ENCODE measurements around the gene BRF1.
"Not testable (repeated sequence)": the region's sequence is repeated elsewhere in the genome, so short reads cannot be mapped to it uniquely, and the experiment has no call there.

BRF1 gene

DNA sequence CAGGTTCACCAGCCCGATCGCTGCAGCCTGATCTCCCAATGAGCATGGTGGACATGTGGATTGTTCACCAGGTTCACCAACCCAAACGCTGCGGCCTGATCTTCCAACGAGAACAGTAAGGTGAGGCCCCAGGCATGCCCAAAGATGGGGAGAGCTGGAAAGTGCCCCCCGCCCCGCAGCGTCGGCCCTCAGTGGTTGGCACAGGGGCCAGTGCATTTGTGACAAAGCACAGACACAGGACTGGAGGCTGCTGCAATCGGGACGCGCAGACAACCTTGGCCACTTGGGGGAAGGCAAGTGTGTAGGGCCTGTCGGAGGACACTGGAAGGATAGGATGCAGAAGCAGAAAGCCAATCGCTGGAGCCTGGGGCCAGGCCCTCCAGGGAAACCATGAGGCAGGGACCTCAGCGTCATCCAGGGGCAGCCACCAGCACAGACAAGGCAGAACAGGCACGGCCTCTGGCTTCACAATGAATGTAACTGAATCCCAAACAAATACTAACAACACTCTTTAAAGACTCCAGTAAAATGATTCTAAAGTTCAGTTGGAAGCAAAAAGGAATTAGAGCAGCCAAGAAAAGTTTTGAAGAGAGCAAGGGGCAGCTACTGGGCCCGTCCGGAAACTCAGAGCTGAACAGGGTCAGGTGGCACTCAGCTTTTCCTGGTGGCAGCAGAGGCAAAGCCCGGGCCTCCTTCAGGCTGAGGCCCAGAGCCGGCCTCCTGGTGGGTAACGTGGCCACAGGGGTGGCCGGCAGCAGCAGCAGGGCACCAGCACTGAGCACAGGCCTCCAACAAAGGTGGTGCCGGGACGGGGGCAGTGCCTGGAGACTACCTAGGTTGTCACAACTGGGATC is 13.3 kb downstream of the BRF1 start:
- no peak for DNase-seq

DNA sequence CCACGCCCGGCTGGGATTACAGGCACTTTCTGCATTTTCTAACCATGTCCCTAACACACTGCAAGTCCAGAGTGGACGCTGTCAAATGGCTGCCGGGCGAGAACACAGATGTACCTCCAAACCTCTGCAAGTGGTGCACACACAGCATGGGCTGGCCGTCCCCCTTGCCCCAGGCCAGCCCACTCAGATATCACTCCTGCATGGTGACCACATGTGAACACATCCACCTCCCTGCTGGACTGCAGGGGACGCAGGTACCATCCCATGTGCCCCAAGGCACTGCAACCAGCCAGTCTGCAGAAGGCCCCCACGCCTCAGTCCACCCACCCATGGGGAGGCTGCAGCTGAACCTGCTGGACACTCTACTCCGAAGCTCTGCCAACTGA is 14.0 kb downstream of the BRF1 start:
- no peak for DNase-seq

DNA sequence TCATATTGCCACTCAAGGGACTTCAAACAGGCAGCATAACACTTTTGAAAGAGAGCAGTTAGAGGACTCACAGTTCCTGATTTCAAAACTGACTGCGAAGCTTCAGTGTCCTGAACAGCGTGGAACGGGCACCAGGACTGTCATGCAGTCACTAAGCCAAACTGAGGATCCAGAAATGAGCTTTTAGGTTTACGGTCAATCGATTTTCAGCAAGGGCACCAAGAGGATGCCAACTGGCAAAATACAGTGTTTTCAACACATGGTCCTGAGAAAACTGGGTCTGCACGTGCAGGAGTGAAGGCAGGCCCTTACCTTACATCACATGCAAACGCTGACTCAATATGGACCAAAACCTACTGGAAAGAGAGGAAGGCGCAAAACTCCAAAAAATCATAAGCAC is 15.6 kb downstream of the BRF1 start:
- DNase-seq: no peak

DNA sequence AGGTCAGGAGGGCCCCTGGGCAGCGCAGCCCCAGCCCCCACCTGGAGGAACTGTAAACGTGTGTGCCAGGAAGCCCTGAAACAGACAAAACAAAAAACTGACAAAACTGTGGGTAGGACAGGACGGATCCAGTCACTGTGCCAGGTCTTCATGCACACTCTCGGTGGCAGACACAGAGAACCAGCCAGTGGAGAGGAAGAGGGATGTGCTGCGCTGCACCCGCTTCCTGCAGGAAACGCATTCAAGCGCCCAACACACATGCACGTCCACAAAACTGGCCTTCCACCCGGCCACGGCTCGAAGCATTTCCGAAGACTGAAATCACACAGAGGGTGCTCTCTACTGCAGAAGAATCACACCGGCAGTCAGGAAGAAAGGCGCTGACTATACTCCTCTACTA is 16.9 kb downstream of the BRF1 start:
- DNase-seq: no peak

DNA sequence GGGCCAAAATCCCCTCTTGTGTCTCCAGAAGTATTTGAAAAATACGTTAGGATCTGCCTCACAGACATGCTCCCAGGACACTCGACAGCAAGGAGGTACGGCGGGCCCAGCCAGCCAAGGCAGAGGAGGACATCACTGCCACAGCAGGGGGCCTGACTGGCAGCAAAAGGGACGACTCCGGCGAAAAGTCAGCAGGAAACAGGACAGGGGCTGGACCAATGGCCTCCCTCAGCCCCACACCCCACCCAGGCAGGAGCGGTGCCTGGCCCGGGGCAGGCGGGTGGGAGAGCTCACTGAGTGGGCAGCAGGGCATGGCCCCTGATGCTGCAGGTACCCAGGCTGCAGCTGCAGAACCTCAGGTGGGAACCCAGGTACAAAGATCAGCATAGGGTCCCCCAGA is 17.8 kb downstream of the BRF1 start:
- DNase-seq: no peak

DNA sequence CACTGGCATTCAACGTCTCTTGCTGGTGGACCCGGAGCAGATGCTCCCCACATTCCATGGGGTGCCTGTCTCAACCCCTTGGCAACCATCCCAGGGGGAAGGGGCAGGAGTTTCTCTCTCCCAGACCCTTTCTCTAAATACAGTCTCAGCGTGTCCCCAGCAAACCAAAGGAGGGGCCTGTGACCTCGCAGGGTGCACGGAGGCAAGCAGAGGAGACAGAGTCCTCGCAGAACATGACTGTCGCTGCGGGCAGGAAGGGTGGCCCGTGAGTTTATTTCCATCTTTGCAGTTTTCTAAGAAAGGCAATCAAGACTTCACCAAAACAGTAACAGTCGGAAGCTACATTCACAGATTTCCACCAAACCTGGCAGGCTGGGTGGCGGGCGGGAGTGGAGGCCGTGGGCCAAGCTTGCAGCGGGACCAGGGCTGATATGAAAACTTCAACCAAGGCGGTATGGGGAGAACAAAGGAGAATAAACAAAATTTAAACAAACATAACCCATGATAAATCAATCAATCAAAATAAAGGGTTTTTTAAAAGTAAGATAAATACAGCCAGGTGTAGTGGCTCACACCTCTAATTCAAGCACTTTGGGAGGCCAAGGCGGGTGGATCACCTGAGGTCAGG is 18.6 kb downstream of the BRF1 start:
- DNase-seq: no peak

DNA sequence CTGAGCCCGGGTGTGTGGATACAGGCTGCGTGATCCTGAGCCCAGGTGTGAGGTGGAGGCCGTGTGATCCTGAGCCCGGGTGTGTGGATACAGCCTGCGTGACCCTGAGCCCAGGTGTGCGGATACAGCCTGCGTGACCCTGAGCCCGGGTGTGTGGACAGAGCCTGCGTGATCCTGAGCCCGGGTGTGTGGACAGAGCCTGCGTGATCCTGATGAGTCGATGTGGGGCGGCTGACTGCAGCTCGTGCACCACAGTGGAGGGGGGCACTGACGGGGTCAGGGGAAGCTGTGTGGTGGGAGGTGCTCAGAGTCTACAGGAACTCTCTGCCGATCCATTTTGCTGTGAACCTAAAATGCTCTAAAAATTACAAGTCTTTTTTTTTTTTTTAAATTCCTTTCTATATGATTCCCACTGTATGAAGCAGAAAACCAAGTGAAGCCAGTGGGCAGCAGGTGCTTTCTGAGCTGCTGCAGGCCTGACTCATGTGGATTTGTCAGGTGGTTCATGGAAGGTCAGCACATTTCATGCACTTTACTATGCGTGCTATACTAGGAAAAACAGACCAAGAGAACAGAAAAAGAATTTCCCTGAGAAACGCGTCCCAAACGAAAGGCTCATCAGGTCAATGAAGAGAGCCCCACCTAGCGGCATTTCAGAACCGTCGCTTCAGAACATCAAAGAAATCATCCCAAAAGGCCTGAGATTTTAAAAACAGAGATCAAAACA is 19.3 kb downstream of the BRF1 start:
- DNase-seq: no peak

DNA sequence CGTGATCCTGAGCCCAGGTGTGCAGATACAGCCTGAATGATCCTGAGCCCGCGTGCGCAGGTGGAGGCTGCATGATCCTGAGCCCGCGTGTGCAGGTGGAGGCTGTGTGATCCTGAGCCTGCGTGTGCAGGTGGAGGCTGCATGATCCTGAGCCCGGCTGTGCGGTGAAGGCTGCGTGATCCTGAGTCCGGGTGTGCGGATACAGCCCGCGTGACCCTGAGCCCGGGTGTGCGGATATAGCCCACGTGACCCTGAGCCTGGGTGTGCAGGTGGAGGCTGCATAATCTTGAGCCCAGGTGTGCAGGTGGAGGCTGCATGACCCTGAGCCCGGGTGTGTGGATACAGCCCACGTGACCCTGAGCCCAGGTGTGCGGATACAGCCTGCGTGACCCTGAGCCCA is 20.3 kb downstream of the BRF1 start:
- no peak for DNase-seq

DNA sequence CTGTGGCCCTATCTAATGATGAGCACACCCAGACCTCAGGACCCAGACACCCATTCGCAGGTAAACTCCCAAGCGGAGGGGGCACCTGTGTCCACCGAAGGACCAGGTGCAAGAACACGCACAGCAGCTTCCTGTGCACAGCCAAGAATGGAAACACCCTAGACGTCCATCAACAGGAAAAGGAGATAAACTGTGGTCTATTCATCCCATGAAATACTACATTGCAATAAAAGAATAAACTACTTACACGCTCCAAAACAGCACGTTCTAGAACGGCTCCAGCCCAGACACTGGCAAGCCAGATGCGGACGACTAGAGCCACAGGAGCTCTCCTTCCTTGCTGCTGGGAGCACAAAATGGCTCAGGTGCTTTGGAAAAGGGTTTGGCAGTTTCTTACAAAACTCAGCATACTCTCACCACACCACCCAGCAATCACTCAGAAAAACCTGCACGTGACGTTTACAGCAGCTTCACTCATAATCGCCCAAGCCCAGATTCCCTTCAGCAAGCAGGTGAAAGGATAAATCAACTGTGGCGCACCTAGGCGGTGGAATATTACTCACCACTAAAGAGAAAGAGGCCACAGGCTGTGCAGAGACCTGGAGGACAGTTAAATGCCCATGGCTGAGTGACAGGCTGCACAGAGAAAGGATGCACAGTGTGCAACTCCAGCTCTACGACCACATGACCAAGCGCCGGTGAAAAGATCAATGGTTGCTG is 21.0 kb downstream of the BRF1 start:
- DNase-seq: no peak

DNA sequence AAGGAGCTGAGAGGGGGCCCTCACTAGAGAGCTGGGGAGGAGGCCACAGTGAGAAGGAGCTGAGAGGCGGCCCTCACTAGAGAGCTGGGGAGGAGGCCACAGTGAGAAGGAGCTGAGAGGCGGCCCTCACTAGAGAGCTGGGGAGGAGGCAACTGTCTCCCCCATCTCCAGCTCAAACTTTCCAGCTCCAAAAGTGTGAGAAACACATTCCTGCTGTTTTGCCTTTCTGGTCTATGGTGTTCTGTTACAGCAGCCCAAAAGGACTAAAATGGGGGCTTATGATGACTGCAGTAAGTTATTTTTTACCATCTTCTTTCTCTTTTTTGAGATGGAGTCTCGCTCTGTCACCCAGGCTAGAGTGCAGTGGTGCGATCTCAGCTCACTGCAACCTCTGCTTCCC is 23.4 kb downstream of the BRF1 start:
- DNase-seq: not testable (repeated sequence)

DNA sequence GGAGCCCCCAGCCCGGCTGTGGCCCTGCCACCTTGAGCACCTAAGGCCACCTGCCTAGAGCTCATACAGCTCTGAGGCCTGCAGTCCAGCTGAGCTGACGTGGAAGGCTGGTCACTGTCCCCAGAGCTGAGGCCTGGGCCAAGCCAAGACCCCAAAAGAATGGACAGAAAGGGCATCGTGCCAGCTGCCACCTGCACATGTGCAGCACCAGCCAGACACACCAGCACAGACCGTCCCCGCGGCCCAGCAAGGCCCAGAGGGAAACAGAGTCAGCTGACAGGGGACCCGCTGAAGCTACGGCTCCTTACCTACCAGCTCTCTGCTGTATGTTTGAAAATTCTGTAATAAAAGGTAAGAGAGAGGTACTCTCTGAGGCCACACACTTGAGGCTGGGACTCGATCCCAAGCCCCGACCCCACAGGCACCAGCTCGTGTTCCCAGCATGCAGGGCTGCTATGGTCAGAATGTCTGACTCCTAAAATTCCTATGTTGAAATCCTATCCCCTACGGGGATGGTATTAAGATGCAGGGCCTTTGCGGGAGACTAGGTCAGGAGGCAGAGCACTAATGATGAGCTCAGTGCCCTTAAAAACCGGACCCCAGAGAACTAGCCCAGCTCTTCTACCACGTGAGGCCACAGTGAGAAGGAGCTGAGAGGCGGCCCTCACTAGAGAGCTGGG is 25.4 kb downstream of the BRF1 start:
- no peak for DNase-seq

DNA sequence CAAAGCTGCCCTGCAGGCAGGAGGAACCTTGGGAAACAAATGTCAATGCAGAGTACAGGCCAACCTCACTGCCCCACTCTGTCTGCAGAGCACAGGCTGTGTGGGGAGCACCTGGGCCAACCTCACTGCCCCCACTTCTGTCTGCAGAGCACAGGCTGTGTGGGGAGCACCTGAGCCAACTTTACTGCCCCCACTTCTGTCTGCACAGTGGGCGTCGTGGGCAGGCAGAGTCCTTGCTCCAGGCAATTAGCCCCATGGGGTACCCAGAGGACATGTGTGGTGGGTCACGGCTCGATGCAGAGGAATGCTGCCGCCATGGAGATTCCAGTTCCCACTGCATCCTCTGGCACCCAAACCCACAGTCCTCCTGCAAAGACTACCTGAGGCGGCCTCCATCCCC is 26.2 kb downstream of the BRF1 start:
- no peak for DNase-seq

DNA sequence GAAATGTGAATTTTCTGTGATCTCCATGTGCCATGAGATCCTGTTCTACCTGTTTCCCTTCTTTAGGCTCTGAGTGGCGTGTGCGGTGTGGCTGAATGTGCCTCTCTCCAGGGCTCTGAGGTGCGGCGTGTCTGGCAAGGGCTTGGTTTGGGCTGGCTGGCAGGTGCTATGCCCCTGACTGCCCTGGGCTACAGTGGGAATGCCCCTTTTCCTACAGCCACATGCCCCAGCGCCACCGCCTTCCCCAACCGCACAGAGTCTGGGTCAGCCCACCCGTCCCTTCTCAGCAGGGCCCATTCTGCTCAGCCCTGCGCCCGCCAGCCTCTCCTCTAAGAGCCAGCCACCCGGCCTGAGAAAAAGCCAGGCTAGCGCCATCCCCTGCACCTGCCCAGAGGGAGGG is 27.7 kb downstream of the BRF1 start:
- DNase-seq: no peak

DNA sequence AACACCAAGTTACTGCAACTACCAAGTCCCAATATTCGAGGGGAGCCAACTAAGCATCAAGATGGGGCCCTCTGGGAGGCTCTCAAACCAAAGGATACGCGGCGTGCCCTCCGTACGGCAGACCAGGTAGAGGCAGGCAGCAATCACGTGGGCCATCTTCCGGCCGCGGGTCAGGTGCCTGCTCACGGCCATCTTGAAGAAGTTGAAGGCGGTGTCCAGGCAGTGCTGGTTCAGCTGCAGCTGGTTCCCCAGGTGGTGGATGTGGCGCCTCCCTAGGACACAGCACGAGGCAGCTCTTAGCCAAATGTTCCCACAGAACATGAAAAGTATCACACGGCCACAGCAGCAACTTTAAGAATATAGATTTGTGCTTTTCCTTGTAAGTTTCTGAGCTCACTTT is 28.2 kb downstream of the BRF1 start:
- no peak for DNase-seq

DNA sequence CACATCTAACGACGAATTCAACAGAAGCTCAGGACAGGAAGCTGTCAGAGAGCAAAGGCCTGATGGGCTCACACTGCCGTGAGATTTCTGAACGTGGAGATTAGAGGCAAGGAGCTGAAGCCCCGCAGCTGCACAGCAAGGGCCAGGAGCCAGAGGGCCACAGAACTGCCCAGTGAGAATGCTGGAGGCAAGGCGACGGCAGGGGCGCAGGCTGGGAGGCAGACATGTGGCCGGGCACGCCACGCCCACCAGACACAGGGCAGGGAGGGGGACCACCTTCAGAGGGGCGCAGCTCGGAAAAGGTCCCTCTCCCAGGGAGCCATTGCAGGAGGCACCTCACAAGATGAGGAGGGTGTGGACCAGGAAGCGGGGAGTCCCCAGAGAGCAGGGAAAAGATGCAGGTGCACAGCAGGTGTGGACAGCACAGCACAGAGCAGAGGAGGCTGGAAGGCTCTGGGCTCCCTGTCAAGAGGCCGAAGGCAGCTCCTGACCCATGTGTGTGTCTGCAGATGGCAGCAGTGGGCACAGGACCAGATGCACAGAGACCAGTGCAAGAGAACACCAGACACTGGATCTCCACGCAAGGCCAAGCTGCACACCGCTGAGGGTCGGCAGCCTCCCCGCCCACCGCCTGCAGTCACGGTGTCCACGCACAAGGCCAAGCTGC is 29.4 kb downstream of the BRF1 start:
- no peak for DNase-seq

DNA sequence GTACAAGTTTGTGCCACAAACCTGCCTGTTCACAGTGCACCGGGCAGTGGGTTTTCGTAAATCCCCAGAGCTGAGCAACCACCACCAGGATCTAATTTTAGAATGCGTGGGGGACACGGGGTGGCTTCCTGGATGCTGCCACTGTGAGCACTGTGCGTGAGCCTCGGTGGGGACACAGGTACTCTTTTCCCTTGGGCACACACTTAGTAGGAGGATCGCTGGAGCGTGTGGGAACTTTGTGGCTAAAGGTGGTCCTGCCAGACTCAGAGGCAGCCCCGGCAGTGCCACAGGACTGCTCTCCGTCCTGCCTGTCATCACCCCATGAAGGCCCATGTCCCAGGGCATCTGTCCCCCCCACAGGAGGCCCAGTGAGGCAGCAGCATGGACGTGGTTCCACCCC is 31.4 kb downstream of the BRF1 start:
- DNase-seq: no peak

DNA sequence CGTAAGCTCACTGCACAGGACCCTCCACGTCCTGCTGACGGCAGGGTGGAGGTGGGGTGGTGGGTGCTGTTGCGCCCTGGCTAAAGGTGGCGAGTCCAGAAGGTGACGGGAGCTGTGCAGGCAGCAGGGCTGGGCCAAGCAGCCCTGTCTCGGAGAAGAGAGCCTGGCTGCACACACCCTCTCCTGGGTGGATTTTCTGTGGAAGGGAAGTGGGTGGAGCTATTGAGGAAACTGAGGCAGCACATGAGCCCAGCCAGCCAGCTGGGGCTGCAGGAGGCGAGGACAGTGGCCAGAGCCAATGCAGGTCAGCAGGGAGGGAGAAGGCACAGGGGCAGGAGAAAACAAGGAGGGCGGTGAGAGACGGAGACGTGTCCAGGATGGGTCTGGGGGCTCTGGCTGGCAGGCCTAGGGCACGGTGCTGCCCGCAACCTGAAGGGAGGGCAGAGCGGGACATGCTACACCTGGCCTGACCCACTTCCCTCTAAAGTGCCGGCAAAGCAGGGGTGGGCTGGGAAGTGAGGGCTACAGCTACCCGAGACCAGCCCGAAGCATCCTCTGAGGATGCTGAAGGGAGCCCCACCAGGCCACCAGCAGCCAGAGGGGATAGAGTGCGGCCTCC is 32.0 kb downstream of the BRF1 start:
- DNase-seq: no peak

DNA sequence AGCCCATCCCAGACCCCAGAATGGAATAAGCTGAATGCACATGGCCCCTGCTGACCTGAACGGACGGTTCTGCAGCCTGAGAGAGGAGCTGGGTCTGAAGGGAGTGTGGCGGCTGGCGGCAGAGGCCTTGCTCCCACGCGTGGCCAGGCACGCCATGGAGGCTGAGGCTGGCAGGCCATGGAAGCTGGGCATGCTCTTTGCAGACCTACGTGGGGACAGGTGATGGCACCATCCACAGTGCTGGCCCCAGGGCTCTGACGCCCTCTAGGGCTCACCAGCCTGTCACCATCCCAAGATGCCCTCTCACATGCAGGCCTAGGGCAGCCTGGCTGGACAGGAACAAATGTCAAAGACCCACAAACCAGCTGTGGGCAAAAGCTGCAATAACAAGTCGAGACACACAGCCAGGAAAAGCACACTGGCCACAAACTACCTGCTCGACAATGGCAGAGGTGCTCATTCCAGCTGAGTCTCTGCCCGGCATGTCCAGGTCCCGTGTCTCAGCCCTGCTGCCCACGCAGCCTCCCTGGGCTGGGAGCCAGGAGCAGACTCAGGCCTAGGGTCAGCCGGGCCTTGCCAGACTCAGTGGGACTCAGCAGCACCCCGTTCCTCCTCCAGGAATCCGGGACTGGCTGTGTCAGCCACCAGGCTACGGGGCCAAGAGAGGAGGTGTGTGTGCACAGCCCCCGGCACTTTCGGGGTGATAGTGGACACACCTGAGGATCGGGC is 32.8 kb downstream of the BRF1 start:
- DNase-seq: no peak

DNA sequence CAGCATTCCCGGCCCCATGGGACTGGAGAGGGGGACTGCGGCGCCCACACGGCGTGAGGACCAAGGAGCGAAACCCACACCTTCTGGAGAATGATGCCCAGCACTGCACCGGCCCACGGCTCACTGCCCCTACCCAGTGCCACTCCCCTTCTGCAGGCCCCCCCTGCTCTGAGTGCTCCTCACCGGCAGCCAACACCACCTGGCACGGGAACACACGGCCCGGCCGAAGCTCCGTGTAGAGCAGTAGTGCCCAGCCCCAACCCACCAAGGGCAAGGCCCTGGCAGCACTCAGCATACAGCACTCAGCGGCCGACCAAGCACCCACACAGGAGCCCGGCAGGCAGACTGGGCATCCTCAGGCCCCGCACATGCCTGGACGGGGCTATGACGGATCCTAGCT is 39.0 kb downstream of the BRF1 start:
- no peak for DNase-seq

DNA sequence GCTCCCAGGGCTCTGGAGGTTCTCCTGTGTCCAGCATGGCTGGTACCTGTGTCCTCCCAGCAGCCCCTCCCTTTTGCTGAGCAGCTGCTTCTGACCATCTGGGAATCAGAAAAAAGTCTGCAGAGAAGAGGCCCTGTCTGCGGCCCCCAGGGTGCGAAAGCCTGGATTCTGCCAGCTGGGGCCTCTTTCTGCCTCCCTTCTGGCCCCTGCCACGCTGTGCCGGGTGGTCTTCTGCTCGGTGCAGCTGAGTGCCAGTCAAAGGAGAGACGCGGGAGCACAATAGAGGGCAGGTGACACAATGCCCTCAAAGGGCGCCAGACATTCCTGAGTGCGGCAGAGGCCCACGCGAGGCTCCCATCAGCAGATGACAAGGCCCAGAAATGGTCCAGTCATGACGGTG is 39.8 kb downstream of the BRF1 start:
- DNase-seq: no peak

DNA sequence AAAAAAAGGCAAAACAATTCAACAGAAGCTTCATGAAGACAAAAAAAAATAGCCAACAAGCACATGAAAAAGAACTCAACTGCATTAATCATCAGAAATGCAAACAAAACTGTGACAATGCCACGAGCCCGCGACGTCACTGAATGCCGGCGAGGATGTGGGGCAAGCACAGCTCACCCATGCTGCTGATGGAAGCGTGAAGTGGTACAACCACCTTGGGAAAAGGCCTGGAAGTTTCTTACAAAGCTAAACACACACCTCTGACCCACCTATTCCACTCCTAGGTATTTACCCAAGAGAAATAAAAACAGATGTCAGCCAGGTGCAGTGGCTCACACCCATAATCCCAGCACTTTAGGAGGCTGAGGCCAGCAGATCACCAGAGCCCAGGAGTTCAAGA is 42.0 kb downstream of the BRF1 start:
- DNase-seq: no peak
